HG03039 (cell line): ENCODE data around the gene DAB1.

ENCODE experiments used
- ATAC-seq: cut with Tn5 transposase; IDR thresholded peaks from one replicate; pipeline ENCODE4 v1.9.1; 2021; ENCODE audit warnings: mild to moderate bottlenecking, moderate library complexity; ENCODE audit not compliant: unreplicated experiment

The DAB1 gene

DNA sequence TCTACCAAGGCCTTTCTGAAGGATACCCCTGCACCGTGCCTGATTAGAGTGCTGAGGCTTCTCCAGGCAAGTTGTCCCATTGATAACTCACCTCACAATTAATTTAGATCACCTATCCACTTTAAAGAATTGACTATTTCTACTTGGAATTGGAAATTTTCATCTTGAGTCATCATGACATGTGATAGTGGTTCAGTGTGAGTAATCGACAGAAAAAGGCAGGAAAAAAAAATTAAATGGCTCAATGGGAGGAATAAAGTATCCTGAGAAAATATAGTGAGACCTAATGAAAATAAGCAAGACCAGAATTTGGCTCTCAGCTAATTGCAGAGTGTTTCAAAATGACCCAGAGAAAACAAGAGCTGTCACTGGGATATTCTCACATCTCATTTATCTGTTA lies 235.7 kb downstream of the DAB1 start:
- no peak for ATAC-seq

DNA sequence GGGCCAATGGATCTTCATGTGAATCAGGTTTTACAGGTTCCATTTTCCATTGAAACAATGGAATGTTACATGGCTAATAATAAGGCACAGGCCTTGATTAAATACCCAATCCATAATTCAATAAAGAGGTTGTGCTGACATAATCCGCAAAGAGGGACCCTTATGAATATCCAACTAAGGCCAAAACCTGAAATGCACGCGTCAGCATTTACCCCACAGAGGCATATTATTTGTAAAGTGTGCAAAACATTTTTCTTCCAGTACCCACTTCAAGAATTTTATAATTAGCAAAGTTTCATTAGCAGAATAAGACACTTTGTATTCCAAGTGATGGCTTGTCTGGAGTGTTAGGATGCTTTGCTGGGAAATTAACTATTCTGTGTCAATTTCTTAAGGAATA lies 237.4 kb downstream of the DAB1 start:
- ATAC-seq: no peak

DNA sequence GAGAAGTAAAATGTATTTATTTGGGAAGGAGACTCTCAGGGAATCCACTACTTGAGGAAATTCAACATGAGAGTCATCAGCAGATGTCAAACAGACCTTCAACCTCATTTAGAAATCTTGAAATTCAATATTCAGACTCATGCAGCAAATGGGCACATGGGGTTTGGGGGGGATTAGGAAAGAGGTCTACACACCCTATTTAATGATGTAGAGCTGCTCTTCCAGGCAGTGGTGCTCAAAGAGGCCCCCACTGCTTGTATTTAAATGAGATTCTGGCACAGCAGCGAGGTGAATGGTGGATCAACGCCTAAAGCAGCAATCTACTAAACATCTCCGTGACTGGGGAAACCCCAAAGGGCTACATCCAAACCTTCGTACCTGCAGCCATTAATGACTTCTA lies 244.9 kb downstream of the DAB1 start:
- ATAC-seq: no peak

DNA sequence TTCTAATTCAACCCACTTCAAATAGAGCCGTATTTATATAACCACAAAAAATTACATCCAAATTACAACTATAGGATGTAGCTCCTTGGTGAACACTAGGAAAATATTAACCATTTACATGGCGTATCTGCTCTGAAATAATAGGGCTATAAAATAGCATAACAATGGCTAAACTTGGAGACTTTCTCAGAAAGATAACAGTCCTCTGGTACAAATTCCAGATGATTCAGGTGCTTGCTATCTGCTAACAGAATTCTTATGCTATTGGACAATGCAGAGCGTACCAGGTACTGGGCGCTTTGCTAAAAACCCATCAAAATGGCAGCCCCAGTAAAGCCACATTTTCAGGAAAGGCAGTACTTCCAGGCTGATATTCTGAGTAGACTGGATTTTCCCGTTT lies 248.4 kb downstream of the DAB1 start:
- ATAC-seq: no peak

DNA sequence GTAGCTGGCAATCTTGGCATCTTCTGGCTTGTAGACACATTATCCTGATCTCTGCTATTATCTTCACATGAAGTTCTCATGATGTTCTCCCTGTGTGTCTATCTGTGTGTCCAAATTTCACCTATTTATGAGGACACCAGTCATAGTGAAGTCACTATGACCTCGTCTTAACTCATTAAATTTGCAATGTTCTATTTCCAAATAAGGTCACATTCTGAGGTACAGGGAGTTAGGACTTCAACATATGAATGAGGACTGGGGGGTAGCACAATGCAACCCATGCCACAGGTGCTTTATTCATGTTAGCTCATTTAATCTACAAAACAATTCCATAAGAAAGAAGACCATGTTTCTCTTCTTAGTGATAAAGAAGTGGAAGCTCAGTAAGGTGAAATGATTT lies 251.8 kb downstream of the DAB1 start:
- ATAC-seq: no peak

DNA sequence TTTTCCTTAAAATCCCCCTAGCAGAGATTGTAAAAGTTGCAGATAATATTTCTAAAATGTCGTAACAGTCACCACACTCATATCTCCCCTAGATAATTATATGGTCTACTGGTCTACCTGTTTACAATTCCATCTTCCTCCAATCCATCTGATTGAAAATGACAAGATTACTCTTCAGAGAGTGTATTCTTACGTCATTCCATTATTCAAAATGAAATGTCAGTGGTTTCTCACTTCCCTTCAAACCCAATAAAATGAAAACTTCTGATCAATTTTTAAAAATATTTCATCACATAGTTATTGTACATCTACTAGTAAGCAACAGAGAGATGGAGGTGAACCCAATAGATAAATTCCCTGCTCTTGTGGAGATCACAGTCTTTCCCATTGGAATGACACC lies 255.9 kb downstream of the DAB1 start:
- ATAC-seq: no peak

DNA sequence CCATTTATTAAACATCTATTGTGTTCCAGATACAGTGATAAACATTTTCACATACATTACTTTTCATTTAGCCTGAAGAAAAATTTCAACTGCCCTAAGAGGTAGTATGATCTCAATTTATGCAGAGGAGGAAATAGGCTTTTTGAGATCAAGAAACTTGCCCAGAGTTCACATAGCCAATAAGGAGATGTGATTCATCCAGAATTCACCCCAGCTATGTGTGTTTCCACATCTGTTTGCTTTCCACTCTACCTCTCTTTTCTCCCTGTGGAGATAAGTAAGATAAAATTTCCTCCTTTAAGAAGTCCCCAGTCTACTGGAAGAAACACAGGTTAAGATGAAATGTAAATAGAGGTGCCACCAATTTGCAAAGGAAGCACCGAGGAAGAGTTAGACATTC lies 258.3 kb downstream of the DAB1 start:
- no peak for ATAC-seq

DNA sequence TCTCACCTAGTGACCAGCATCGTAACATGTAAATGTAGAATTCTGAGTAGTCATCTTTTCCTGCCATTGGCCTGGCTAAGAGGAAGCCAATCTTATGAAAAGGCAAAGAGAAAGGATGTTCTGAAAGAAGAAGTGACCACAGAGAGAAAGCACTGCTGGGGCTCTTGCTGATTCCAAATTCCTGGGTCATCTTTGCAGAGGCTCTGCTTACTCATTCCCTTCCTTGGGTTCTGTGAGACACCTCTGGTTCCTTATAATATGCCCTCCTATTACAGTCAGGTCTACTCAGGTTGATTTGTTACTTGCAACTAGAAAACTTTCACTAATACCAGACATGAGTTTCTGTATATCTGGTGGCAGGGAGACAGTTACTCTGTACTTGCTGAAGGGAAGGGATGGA lies 259.3 kb downstream of the DAB1 start:
- no peak for ATAC-seq

DNA sequence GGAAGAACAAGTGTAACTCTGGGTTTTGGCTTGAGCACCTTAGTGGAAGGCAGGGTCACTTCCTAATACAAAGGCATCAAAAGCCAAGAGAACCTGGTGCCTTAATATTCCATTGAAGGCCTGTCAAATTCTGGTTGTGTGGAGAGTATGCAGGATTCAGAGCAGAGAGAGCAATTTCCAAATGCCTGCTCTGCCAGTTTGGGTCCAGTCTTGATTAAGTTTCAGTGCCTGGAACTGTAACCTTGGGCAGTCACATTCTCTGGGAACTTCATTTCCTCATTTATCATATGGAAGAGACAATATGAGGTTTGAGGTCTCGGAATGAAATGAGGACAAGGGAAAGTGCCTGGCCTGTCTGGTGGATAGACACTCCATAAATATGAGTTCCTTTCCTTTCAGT lies 260.1 kb downstream of the DAB1 start:
- ATAC-seq: no peak

DNA sequence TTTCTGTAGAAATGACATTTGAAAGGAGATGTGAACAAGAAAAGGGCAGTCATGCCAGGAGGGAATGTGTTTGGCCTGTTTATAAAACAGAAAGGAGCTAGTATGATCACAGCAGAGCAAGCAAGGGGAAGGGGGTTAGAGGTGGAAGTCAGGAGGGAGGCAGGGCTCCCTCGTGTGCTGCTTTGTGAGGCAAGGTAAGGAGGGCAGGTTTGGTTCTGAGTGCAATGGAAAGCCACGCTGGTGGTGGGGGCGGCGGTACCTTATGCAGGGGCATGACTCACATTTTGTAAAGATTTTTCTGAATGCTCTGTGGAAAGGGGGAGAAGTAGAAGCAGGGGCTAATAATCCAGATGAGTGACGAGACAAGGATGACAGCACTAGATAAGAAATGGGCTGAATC lies 260.5 kb downstream of the DAB1 start:
- no peak for ATAC-seq

DNA sequence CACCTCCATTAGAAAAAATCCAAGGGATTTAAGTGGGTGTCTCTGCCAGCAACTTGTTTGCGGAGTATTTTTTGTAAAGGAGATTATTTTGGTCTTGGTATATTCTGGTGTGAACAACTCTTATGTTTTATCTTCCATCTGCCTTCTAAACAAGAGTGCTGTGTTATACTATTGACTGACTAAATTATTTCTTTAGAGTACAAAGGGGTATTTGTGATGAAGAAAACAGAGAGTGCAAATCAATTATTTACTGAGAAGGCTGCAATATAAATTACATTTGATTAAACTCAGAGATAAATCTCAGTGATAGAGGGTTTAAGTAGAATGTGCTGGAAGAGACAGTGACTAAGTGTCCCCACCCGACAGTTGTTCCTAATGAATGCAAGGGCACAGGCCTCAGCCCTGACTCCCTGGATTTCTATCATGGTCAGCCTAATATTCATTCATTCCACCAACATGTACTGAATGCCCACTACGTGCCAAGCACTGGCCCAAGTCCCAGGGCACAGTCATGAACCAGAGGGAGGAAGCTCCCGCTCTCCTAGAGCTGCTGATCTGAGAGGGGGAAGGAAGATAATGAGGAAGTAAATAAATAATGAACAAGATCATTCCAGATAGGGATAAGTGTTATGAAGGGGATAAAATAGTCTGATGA lies 261.1 kb downstream of the DAB1 start:
- no peak for ATAC-seq

DNA sequence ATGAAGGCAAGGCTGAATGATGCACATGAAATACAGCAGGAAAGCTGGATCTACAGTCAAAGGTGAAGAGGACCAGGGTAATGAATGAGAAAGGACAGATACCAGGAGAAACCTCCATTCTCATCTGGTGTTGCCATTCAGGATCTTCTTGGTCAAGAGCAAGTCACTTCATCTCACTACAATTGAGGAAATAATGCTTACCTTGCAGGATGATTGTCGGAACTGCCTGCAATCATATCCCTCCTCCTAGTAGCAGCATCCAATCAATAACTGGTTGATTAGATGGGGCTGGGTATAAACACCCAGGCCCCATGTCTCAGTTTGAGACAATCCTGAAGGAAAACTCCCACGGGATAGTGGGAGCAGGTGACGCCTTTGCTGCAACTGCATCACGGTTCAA lies 263.3 kb downstream of the DAB1 start:
- no peak for ATAC-seq

DNA sequence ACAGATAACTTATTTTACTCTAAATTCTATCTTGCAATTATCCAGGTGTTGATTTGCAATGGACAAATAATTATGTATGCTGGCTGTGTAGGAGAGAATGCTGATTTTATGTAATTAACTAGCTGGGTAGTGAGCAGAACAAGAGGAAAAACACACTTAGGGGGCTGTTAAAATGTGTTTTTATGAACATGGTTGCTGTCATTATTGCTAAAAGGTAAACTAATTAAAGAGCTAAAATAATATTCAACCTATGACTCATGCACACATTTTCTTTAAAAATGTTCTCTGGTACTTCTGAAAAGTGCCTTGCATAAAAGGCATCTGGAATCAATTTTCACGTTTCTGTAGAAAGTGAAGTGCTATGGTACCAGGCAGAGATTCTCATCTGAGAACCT lies 265.3 kb downstream of the DAB1 start:
- ATAC-seq: no peak

DNA sequence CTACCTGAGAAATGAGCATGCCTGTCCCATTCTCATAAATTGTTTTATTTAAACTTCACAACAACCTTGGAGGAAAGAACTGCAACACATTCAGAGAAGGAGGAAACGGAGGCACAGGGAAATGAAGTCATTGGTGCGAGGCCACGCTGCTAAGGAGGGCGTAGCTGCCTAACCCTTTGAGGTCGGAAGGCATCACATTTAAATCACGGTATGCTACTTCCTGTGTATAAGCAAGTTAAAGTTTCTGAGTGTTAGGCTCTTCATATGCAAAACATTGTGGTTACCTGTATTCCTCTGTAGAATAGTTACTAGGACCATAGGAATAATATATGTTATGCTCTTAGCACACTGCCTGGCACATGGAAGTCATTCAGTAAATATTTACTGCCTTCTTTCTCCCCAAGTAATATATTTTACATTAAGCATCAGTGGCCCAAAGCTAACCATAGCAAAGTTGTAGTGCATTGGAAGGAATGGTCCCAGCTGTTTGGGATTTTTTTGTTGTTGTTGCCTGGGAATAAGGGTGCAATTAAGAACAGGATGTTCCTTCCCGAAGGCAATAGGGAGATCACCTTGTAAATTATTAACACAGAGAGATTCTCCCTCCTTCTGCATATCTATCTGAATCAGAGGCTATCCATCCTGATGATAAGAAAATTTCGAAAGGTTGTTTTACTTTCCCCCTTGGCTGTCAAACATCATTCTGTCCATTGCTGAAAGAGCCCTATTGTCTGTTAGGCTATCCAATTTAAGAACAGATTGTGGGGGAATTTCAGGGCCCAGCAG lies 265.8 kb downstream of the DAB1 start:
- no peak for ATAC-seq

DNA sequence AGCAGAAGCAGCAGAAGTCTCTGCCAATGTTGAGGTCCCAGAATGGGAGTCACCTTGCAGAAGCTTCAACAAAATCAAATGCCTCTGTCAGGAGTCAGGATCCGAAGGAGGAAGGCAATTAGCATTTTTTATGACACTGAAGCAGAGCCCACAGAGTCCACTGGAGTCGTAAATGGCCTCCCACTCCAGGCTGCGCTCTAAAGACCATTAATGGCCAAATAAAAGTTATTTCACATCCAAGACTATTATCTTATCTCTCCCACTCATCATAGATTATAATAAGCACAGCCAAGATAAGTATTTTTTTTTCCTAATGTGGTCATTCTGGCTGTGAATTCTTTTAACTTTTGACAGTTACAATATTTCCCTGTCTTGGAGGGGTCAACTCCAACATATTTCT lies 267.0 kb downstream of the DAB1 start:
- ATAC-seq: no peak

DNA sequence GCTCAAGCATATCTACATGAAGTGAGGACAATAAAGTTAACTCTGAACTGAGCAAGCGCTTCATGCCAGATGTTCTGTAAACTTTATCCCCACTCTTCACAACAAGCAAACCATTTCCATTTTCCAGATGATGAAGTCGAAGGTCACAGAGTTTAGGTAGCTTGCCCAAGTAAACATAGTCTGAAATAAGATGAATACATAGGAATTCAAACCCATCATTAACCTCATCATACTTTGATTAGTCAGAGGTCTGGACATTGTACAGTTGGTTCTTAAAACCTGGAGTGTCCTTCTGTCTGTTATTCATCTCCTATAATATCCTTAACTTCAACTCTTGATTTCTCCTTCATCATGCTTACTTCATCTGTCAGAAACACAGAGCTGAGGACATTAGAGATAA lies 277.8 kb downstream of the DAB1 start:
- ATAC-seq: no peak

DNA sequence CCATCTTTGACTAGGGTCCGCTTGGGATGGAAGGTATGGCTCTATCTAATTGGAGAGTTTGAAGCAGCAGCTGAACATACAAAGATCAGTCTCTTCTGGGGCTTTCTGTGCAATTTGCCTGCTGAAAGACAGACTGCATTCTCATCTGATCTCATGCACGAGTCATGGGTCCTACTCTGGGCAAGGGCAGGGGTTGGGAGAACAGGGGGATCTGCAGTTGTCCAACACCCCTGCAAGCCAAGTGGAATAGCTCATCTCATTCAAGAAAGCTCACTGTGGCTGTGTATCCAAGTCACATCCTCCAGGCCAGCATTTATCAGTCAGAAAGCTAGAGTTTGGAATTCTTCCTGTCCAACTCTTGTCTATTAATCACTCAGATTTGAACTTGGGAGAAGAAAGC lies 280.9 kb downstream of the DAB1 start:
- ATAC-seq: no peak

DNA sequence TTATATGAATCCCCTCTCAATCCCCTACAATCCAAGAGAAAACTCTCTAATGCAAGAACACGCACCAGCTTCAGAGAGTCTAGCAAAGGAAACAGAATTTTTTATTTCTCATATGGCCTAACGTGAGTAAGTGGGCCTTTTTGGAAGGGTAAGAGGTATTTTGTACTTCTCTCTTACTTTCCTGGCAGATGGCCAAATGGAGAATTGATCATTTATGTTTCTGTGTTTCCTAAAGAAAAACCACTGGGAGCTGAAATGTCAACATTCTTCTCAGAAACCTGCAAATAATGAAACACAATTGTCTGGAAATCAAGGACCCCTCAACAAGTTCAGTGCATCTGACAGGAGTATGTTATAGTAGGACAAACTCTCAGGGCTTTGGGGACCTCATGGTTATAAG lies 281.7 kb downstream of the DAB1 start:
- no peak for ATAC-seq

DNA sequence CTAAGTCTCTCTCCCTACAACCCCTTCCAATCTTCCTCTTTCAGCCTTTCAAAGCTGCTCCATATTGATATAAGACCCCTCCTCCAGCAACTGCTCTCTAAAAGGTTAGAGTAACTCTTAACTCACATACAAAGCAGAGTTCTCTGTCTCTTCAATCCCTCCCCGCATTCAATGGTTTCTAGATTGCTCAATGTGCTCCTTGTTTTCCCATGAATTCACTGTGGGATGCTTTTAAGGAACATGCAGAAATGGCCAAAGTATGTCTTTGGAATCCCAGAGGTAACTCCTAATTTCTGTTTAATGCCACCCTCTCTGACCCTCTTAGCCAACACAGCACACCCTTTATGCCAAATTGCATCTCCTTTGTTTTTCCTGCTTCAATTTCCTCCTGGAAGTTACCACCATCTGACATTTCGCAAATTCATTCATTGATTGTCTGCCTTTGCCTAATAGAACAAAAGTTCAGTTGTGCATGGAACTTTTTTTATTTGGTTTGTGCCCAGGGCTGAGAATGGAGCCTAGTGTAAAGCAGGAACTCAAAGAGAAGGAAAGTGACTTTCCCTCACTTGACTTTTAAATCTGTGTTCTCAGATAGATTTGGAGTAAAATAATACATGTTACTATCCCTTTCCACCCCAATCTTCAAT lies 285.3 kb downstream of the DAB1 start:
- ATAC-seq: no peak

DNA sequence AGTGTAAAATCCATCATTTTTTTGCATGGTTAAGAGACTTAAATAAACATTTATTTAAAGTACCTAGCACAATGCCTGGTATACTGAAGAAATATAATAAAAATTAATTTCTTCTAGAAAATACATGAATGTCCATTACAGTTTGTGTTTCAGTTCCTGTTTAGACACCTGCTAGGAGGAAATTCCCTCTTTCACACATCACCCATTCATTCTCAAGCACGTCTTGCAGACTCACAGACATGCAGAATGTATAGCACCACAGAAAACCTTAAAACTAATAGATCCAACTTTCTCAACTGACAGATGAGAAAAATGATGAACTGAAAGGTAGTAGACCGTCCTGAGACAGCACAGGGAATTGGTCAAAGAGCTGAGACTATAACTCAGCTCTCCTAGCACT lies 285.9 kb downstream of the DAB1 start:
- no peak for ATAC-seq

DNA sequence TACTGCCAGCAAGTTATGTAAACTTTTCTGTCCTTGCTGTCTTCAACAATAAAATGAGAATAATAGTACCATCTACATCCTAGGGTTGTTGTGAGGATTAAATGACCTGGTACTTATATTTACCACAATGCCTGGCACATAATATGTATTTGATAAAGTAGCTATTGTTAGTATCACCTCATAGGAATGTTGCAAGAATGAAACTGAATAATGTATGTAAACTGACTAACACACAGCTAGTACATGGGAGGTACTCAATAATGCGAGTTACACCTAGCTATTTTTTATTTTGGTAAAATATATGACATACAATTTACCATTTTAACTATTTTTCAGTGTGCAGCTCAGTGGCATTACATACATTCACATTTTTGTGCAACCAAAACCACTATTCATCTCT lies 289.1 kb downstream of the DAB1 start:
- ATAC-seq: no peak

DNA sequence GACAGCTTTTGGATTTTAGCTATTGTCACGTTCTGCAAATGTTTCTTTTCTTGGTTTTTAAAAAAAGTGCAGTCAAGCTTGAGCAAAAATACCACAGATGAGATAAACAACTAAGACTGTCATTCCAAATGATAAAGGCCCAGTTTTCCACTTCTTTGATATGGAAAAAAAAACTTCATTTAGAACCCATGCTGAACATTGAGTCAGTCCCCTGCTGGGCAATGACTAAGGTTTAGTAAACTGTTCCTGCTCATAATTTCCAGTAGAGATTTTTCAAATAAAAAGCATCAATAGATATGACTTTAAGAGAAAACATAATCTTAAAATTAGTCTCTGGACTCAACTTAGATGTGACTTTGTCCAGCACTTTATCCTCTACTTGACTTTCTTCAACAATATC lies 290.2 kb downstream of the DAB1 start:
- ATAC-seq: no peak
